Thyroid gland (tissue), 4 donors: Measurements from ENCODE around the gene HLA-DQB1. TPM values are rescaled to one million over a fixed set of nuclear protein-coding genes. Genes with fewer than 3 reads are reported as not detected.

Experiments
- DNase-seq, 2 donors: peaks; one replicate each; pipeline ENCODE4 v3.0.0-alpha.2; 2019
- H3K27ac ChIP-seq, 3 donors: fragments of 200-600 bp; sonication (generic); 1 replicate in 2 of 3; 2 replicates in 1 of 3; pipeline ENCODE4 v1.5.1; 2016 to 2019; ENCODE audit warnings: mild to moderate bottlenecking in 1 of 3, moderate library complexity in 1 of 3
- H3K27me3 ChIP-seq: fragments of 200-600 bp; sonication (generic); one replicate; pipeline ENCODE4 v1.5.1; 2019
- H3K36me3 ChIP-seq, 2 donors: fragments of 200-600 bp; sonication (generic); one replicate each; pipeline ENCODE4 v1.5.1; 2016 to 2019
- H3K4me1 ChIP-seq, 2 donors: fragments of 200-600 bp; sonication (generic); one replicate each; pipeline ENCODE4 v1.5.1; 2017 to 2019
- H3K4me3 ChIP-seq, 3 donors: fragments of 200-600 bp; sonication (generic); replicated peaks in 1 of 3; 1 replicate in 2 of 3; 2 replicates in 1 of 3; pipeline ENCODE4 v1.5.1; 2016; ENCODE audit warnings: mild to moderate bottlenecking in 1 of 3
- H3K9me3 ChIP-seq: fragments of 200-600 bp; sonication (generic); one replicate; pipeline ENCODE4 v1.5.1; 2017
- CTCF ChIP-seq, 6 experiments: fragments of 200-600 bp in 3 of 6; fragments of 450-650 bp in 3 of 6; sonication (generic) in 3 of 6; IDR thresholded peaks; one replicate each; pipeline ENCODE4 v1.5.1; 2016 to 2019; ENCODE audit warnings: antibody characterized with exemption in 6 of 6, mild to moderate bottlenecking in 2 of 6, inconsistent platforms in 1 of 6, moderate library complexity in 1 of 6
- POLR2A ChIP-seq, 2 donors: fragments of 450-650 bp; IDR thresholded peaks; one replicate each; pipeline ENCODE4 v1.6.1; 2017; ENCODE audit warnings: antibody characterized with exemption in 2 of 2, mild to moderate bottlenecking in 2 of 2, moderate library complexity in 1 of 2
- WGBS, 2 donors: methylation state at CpG; one replicate each; pipeline ENCODE4 v1.1.5; 2017; 5-methylcytosine and 5-hydroxymethylcytosine counted together
- intact Hi-C: fragments of 100-400 bp; cut with DNase I; formaldehyde crosslinking; loops from one replicate; pipeline ENCODE4 v1.15.1; 2023
- total RNA-seq, 4 donors: library from RNA; depleted of rRNA; stranded (reverse); fragments of >200 nt; gene quantifications; one replicate each; pipeline ENCODE4 v1.2.3, GENCODE V29; 2016

The HLA-DQB1 gene
- total RNA-seq, 4 donors from 2014 or later = 0.27 to 8.6 (median 2.7) TPM; not detected in 1

DNA sequence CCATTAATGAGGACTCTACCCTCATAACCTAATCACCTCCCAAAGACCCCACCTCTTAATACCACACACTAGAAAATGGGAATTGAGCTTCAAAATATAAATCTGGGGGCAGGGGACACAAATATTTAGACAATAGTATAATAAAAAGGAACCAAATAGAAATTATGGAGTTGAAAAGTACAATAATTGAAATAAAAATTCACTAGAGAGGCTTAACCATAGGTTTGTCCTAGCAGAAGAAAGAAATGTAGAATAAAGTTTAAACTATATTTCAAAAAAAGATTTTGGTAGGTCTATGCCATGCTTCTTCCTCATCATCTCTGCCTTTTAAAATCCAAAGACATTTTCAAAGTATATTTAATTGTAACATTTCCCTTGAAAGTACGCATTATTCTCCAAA is 48.7 kb downstream of the HLA-DQB1 start:
- Histone ChIP-seq H3K4me3 (no peak overlapping the region), H3K36me3 (no peaks in the 10 kb centered on the region), H3K27me3 (no peaks in the 10 kb centered on the region), H3K9me3 (no peaks in the 10 kb centered on the region), H3K27ac (no peak overlapping the region), H3K4me1 (peaks cover 5 to 7% of the 10 kb centered on the region in 2 donors)
- 52 to 97% methylated on average over 1 of the region's 1 CpG for WGBS, 2 donors
- TF ChIP-seq POLR2A (IDR thresholded peaks at IDR 0.05) (no peak), CTCF (IDR thresholded peaks at IDR 0.05) (no peak)
- intact Hi-C loops = no loop called here
- DNase-seq = no peak

- H3K9me3 ChIP-seq = no peaks in the 10 kb centered on the region
- DNase-seq = no peak
- H3K27me3 ChIP-seq = no peaks in the 10 kb centered on the region
- H3K36me3 ChIP-seq = no peaks in the 10 kb centered on the region
- H3K27ac ChIP-seq = no peak overlapping the region
- intact Hi-C loops = no loop called here
- TF ChIP-seq POLR2A (IDR thresholded peaks at IDR 0.05) = no peak
- TF ChIP-seq CTCF (IDR thresholded peaks at IDR 0.05) = no peak
- no peak overlapping the region for H3K4me3 ChIP-seq
- peaks cover 5 to 7% of the 10 kb centered on the region in 2 donors for H3K4me1 ChIP-seq
- 42 to 54% methylated on average over 3 of the region's 3 CpGs for WGBS, 2 donors
These were observed 50.4 kb downstream of the HLA-DQB1 start for GRCh38 chr6:32615885-32616532.

DNA sequence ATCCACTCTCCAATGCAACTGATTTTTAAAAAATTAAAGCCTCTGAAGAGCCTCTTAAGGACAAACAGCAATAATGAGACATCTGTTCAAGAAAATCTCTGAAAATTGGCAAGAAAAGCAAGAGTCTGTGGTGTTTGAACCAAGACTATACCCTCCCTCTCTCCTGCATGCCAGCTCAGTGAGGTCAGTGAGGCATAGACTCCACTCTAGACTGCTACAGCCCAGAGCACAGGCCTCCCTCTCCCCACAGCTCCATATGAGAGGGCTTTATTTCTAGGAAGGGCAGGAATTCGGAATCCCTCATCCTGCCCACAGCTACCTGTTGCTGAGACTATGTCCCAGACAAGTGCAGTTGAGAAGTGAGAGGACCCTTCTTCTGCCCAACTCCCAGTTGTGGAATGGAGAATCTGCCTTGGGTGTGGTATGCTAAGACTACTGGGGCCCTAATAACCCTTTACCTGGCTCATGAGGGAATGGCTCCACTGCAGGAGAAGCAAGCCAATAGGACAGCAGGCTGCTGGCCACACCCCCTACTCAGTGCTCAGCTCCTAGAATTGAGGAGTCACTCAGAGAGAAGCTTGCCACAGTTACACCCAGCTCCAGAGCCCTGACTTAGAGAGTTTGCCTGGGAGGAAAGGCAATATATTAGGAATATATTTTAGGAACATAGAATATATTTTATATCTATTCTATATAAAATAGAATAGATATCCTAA is 51.9 kb downstream of the HLA-DQB1 start:
- Histone ChIP-seq H3K27me3 (no peaks in the 10 kb centered on the region), H3K4me3 (no peak overlapping the region), H3K36me3 (no peaks in the 10 kb centered on the region), H3K9me3 (no peaks in the 10 kb centered on the region), H3K27ac (no peak overlapping the region), H3K4me1 (peaks cover 5 to 7% of the 10 kb centered on the region in 2 donors)
- 0% methylated on average over 1 of the region's 1 CpG for WGBS, 2 donors
- TF ChIP-seq CTCF (IDR thresholded peaks at IDR 0.05) = no peak
- no peak for TF ChIP-seq POLR2A (IDR thresholded peaks at IDR 0.05)
- peak; percentile 48 to 62 for DNase-seq
- intact Hi-C loops = no loop called here

GRCh38 chr6:32613475-32613874 is 53.0 kb downstream of the HLA-DQB1 start:
- DNase-seq = no peak
- TF ChIP-seq POLR2A (IDR thresholded peaks at IDR 0.05) (no peak), CTCF (IDR thresholded peaks at IDR 0.05) (no peak)
- WGBS, 2 donors = 5 to 8% methylated on average over 6 of the region's 6 CpGs
- H3K9me3 ChIP-seq = no peaks in the 10 kb centered on the region
- no peaks in the 10 kb centered on the region for H3K36me3 ChIP-seq
- H3K27me3 ChIP-seq = no peaks in the 10 kb centered on the region
- peaks cover 5 to 7% of the 10 kb centered on the region in 2 donors for H3K4me1 ChIP-seq
- H3K27ac ChIP-seq = no peak overlapping the region
- no peak overlapping the region for H3K4me3 ChIP-seq
- intact Hi-C loops = no loop called here

GRCh38 chr6:32610682-32611296 is 55.7 kb downstream of the HLA-DQB1 start:
- H3K9me3 ChIP-seq = no peaks in the 10 kb centered on the region
- no peak overlapping the region for H3K27ac ChIP-seq
- no peaks in the 10 kb centered on the region for H3K36me3 ChIP-seq
- peaks cover 5 to 7% of the 10 kb centered on the region in 2 donors for H3K4me1 ChIP-seq
- intact Hi-C loops = no loop called here
- no peaks in the 10 kb centered on the region for H3K27me3 ChIP-seq
- no peak for TF ChIP-seq CTCF (IDR thresholded peaks at IDR 0.05)
- 26% methylated on average over 3 of the region's 3 CpGs for WGBS, 2 donors
- DNase-seq = no peak
- no peak overlapping the region for H3K4me3 ChIP-seq
